GM21717 (cell line): ENCODE results near the gene PLXNA4.
"Not testable (repeated sequence)": the region's sequence is repeated elsewhere in the genome, so short reads cannot be mapped to it uniquely, and the experiment has no call there.

ENCODE experiments used
- ATAC-seq: cut with Tn5 transposase; IDR thresholded peaks from one replicate; pipeline ENCODE4 v1.9.1; 2021; ENCODE audit warnings: mild to moderate bottlenecking, moderate library complexity; ENCODE audit not compliant: unreplicated experiment

The PLXNA4 gene

DNA sequence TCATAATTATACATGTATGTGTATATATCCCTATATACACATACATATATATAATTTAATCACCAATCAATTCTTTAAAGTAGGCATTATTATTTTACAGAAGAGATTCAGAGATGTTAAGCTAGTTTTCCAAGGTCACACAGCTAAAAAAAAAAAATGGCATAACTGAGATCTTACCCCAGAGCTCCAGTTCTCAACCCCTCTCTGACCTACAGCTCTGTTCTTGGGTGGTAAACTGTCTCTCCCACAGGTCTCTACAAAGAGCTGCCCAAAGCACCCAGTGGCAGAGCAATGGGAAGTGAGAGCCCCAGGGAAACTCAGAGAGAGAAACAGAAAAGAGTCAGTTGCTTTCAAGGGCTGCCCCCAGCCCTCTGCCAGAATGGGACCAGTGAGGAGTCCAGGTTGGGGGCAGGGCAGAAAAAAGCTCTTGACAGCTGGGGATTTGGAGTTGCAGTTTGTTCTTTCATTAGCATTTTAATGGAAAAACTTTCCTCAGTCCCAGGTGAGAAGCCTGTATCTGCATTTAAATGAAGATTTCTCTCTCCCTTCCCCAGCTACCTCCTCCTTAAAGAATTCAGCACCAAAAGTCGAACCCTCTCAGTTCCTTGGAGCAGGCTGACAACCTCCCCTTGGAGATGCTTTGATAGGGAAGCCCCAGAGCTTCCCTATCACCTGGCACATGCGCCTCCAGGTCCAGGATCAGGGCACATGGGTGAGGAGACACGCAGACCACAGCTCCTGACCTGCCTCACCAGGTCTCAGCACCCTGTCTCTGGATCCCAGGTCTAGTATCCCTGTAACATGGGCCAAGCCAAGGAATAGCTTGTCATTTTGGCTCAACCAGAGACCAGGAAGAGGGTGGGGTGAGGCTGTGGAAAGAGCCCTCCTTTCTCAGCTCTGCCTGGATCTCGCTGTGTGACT, 388.1 kb downstream of the PLXNA4 start:
- no peak for ATAC-seq

- no peak for ATAC-seq
These were observed 388.9 kb downstream of the PLXNA4 start for GRCh38 chr7:132187391-132187790.

GRCh38 chr7:132185150-132185549, 391.1 kb downstream of the PLXNA4 start:
- ATAC-seq: no peak

DNA sequence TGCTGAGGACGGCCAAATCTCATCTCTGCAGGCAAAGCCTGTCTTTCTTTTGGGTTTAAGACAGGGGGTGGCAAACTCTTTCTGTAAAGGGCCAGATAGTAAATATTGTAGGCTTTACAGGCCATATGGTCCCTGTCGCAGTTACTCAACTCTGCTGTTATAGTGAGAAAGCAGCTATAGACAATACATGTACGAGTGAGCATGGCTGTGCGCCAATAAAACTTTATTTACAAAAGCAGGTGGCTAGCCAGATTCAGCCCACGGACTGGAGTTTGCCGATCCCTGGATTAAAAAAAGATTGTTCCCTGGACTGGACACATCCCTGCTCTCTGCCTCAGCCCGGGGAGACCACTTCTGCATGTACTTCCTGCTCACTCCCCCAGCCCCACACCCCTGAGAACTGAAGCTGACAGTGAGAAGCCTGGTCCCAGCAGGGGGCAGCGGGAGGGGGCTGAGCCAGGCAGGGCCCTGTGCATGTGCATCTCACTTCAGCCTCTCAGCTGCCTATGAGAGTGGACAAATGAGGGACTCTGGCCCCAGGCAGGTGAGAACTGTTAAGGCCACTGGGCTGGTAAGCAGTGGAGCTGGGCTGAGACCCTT, 392.4 kb downstream of the PLXNA4 start:
- no peak for ATAC-seq

GRCh38 chr7:132182992-132183391, 393.3 kb downstream of the PLXNA4 start:
- ATAC-seq: no peak

GRCh38 chr7:132181946-132182685, 394.2 kb downstream of the PLXNA4 start:
- no peak for ATAC-seq

DNA sequence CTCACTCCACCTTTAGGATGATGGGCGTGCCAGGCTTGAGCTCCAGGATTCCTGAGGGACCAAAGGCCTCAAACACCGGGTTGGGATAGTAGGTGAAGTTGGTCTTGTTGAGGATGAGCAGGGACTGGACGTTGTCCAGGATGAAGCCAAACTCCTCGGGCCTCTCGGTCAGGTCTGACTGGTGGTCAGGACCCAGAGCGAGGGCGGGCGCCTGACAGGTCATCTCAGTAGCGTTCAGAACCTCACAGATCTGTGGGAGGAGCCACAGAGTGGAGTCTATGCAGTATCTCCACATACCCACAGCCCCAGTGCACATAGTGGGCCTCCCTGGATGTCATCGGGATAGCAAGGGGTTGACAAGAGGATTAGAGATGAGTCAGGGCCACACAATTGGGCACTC, 394.9 kb downstream of the PLXNA4 start:
- no peak for ATAC-seq

- ATAC-seq: no peak
These were observed 395.8 kb downstream of the PLXNA4 start for GRCh38 chr7:132180481-132180880.

DNA sequence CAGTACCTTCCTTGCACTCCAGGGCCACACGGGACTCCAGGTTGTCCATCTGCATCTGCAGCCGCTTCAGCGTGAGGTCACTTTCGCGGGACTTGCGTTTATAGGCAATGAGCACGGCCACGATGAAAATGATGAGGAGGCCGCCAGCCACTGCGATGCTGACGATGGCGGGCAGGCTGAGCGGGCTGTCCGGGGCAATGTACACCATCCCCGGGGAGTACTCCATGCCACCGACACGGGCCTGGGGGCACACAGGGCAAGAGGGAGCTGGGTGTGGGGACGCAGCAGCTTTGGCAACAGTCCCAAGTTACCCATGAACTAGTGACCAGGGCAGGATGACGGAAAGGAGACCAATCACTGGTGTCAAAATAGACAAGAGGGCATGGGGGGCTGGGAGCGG, 396.6 kb downstream of the PLXNA4 start:
- no peak for ATAC-seq

DNA sequence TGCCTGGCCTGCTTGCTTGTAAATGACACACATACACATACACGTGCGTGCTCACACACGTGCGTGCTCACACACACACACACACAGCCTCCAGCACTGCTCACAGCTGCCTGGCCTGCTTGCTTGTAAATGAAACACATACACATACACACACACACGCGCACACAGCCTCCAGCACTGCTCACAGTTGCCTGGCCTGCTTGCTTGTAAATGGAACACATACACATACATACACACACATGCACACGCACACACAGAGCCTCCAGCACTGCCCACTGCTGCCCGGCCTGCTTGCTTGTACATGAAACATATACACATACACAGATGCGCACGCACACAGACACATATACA, 397.2 kb downstream of the PLXNA4 start:
- no peak for ATAC-seq

GRCh38 chr7:132178402-132179079, 397.7 kb downstream of the PLXNA4 start:
- not testable (repeated sequence) for ATAC-seq

DNA sequence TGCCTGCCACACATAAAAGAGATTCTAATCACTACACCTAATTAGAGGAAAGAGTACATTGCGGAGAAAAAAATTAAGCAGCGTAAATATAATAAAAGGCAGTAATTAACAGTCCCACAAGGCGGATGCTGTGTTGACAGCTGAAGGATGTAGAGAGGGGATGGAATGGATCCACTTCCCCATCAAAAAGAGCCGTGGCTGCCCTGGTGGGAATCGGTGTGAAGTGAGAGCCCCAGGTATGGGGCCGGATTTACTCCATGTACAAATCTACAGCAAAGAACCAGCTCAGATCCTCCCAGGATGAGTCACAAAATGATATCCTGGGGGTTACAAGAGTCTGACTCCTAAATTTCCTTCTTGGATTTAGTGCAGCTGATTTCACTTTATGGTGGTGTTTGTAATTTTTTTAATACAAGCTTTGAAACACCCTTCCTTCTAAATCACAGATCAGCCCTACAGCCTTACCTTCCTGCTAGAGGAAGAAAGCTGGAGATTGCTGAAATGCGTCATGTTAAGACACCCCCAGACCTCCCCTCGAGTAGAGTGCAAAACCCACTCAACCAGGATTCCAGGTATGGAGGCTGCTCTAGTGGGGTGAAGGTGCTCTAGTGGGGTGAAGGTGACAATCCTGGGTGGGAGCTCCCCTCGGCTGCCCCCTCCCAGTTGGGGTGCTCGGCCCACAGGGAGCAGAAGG, 398.4 kb downstream of the PLXNA4 start:
- ATAC-seq: no peak

DNA sequence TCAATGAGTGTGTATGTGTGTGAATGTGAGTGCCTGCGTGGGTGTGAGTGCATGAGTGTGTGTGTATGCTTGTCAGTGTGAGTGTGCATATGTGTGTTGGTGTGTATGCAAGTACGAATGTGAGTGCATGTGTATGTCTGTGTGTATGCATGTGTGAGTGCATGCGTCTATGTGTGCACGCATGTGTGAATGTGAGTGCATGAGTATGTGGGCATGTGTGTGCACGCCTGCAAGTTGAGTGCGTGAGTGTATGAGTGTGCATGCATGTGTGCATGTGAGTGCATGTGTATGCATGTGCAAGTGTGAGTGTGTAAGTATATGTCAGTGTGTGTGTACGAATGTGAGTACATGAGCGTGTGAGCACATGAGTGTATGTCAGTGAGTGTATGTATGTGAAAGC, 399.6 kb downstream of the PLXNA4 start:
- ATAC-seq: no peak

- no peak for ATAC-seq
These were observed 405.1 kb downstream of the PLXNA4 start for GRCh38 chr7:132171130-132171576.

- ATAC-seq: no peak
These were observed 406.5 kb downstream of the PLXNA4 start for GRCh38 chr7:132169730-132170129.

DNA sequence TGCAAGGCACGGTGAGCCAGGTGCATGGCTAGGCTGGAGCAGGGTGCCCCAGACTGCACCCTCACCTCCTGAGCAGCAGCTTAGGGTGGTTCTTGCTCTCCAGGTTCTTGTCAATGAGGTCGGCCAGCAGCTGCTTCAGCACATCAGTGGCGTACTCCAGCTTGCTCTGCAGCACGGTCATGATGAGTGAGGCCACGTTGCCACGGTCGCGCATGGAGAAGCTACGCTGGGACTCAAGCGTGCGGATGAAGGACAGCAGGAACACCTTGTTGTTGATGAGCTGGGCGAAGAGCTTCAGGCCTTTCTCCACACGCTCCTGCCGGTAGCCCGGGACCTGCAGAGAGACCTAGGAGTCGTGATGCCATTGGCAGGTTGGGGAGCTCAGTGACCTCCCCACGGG, 408.0 kb downstream of the PLXNA4 start:
- ATAC-seq: no peak

DNA sequence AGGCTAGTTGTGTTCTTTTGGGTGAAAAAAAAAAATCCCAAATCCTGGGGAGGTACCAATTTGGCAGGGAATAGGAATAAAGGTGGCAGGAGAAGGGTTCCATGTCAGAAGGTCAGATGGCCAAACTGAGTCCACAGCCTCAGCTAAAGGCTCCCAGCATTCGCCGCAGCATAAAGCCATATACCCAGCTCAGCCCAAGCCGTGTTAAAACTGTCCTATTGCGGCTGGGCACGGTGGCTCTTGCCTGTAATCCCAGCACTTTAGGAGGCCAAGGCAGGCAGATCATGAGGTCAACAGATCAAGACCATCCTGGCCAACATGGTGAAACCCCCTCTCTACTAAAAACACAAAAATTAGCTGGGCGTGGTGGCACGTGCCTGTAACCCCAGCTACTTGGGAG, 410.6 kb downstream of the PLXNA4 start:
- ATAC-seq: not testable (repeated sequence)

DNA sequence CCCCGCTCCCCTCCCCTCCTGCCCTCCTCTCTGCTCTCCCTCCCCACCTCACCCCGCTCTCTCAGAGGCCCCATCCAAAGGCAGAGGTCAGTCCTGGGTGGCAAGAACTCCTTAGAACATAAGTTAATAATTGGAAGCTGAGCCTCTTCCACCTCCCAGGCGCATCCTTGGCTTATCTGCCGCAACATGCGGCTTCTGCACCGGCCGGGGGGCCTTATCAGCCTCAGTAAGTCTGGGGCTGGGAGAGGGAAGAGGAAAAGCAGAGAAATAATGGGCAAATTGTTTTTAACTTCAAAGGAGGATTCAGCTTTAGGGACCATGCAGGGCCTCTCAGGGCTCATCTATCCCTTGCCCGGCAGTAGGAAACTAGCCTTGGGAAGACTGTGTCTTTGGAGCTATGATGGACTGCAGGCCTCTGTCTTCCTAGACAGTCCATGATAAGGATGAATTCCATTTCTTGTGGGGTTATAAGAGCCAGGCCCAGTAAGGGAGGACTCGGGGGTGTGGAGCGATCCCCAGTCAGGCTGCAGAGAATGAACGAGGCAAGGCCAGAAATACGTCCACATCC, 411.6 kb downstream of the PLXNA4 start:
- ATAC-seq: no peak

DNA sequence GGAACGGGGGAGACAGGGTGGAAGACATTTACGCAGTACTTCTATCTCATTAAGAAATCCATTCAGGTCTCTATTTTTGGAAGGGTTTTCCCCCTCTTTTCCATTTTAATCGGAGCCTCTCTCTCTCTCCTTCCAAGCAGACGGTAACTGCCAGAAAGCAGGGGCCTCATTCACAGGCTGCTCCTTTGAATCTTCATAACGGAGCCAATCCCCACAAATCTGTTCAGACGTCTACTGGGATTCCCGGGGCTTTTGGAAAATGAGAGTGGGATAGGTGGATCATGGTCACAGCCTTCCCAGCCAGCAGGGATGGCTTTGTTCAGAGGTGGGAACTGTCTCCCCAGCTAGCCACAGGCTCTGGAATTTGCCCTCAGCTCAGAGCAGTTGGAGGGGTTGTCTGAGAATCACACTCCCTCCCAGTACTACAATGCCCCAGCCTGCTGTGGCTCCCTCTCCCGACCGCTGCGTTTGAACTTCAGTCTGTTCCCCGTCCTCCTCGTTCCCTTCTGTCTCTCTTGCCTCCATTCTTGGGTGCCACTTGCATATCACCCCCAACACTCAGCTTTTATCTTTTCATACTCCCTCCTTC, 413.6 kb downstream of the PLXNA4 start:
- ATAC-seq: no peak

- ATAC-seq: no peak
These were observed 414.3 kb downstream of the PLXNA4 start for GRCh38 chr7:132161976-132162375.
